SK-N-SH (cell line): Measurements from ENCODE around the gene ABHD6.

ENCODE experiments used
- CTCF ChIP-seq: fragments of 200-600 bp; sonication (generic); IDR thresholded peaks from 2 replicates; pipeline ENCODE4 v1.6.1; 2017; ENCODE audit warnings: antibody characterized with exemption, mild to moderate bottlenecking, moderate library complexity
- EP300 ChIP-seq, 2 experiments: IDR thresholded peaks; 2 replicates each; pipeline versions ENCODE4 v1.4.0 to v1.6.1; 2012; ENCODE audit warnings: borderline replicate concordance in 1 of 2, low read depth in 1 of 2, low read length in 1 of 2
- EZH2phosphoT487 ChIP-seq: fragments of 200-600 bp; sonication (generic); IDR thresholded peaks from 2 replicates; pipeline ENCODE4 v1.6.1; 2017; ENCODE audit warnings: low read depth, mixed run types, mild to moderate bottlenecking, antibody characterized with exemption, moderate library complexity, borderline replicate concordance
- JUND ChIP-seq: IDR thresholded peaks from 2 replicates; pipeline ENCODE4 v1.4.0; 2012
- MXI1 ChIP-seq: IDR thresholded peaks from 2 replicates; pipeline ENCODE4 v1.6.1; 2012; ENCODE audit warnings: mild to moderate bottlenecking, low read depth, low read length, improper control_type of control experiment
- POLR2AphosphoS5 ChIP-seq: IDR thresholded peaks from 2 replicates; pipeline ENCODE4 v1.6.1; 2012; ENCODE audit warnings: low read depth, low read length
- RAD21 ChIP-seq: IDR thresholded peaks from 2 replicates; pipeline ENCODE4 v1.6.1; 2012; ENCODE audit warnings: mild to moderate bottlenecking, low read length
- RCOR1 ChIP-seq: fragments of 150-350 bp; IDR thresholded peaks from 2 replicates; pipeline ENCODE4 v1.6.1; 2017; ENCODE audit warnings: antibody characterized with exemption, low read length
- TAF1 ChIP-seq: IDR thresholded peaks from 2 replicates; pipeline ENCODE4 v1.6.1; 2012; ENCODE audit warnings: low read depth, mild to moderate bottlenecking, low read length, moderate library complexity, borderline replicate concordance

DNA sequence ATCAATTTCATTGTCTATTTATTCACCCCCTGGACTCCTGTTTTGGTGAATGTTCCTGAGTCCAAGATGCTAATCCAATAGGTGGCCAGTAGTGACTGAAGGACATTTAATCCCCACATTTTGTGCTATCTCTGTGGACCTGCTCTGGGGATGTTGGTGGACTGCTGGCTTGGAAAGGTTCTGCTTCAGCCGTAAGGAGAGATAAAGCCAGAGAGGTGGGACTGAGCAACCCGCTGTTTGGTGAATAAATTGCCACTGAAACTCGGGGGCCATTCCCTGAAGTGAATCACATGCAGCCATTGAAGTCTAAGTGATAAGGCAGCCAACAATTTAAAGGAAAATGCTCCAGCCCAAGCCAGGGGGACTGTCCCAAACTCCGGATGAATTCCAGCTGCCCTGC is 1.6 kb upstream of the ABHD6 start:
- TF ChIP-seq RCOR1 (no peak), CTCF (no peak), EP300 (IDR thresholded peaks at IDR 0.05; ENCODE audit: borderline replicate concordance in 1 of 2, low read depth in 1 of 2, low read length in 1 of 2) (no peak), RAD21 (no peak), MXI1 (no peak), JUND (no peak), POLR2AphosphoS5 (no peak), EZH2phosphoT487 (no peak), TAF1 (no peak)
